HG03025 (cell line): ENCODE measurements around the gene ITFG1.
"Not testable (repeated sequence)": the region's sequence is repeated elsewhere in the genome, so short reads cannot be mapped to it uniquely, and the experiment has no call there.

Experiments used
- ATAC-seq: cut with Tn5 transposase; IDR thresholded peaks from one replicate; pipeline ENCODE4 v1.9.1; 2021; ENCODE audit warnings: mild to moderate bottlenecking, moderate library complexity; ENCODE audit not compliant: unreplicated experiment, low FRiP score

Gene ITFG1

DNA sequence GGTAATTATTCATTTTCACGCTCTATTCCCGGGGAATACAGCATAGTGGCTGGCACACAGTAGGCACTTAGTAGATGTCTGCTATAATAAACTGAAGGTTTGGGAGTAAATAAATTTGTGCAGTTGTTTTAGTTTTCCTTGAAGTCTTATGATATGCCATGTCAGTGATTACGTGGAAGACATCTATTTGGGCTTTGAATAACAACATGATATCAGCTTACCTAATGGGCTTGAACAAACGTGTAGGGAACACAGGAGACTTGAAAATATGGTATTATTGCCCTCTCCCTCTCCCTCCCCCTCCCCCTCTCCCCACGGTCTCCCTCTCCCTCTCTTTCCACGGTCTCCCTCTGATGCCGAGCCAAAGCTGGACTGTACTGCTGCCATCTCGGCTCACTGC, 280.8 kb downstream of the ITFG1 start:
- no peak for ATAC-seq

DNA sequence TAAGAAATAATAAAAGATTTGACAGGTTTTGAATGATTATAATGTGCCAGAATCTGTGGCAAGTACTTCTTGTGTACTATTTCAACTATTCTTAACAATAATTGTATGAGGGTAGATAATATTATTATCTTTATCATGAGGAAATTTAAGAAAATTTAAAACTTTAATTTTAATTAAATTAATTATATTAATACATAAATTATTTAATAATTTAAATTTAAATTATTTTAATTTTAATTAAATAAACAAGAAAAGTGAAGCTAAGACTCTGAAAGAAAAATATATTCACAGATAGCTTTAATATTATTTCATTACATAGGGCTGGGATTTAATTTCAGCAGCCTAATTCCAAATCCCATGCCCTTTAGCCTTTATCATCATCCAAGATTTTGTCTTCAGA, 285.7 kb downstream of the ITFG1 start:
- no peak for ATAC-seq

- no peak for ATAC-seq
These were observed 298.0 kb downstream of the ITFG1 start for GRCh38 chr16:47162670-47163420.

DNA sequence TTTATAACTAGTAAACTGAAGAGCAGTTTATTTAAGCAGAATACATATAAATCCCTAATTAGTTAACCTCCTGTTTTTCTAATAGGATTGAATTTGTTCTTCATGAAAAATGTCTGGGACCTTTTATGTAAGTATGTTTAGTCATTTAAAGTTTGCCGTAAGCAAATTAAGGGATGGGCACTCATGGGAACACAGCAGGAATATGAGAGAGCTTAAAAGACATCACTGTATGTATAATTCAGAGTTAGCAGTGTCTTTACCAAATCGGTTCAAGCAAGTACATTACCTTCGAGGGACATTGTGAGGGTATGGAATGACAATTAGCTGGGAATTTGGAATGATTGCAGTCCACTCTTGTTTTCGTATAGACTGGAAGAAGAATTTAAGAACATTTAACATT, 299.4 kb downstream of the ITFG1 start:
- no peak for ATAC-seq

GRCh38 chr16:47160422-47160821, 300.4 kb downstream of the ITFG1 start:
- ATAC-seq: no peak

- no peak for ATAC-seq
These were observed 301.9 kb downstream of the ITFG1 start for GRCh38 chr16:47158992-47159391.

DNA sequence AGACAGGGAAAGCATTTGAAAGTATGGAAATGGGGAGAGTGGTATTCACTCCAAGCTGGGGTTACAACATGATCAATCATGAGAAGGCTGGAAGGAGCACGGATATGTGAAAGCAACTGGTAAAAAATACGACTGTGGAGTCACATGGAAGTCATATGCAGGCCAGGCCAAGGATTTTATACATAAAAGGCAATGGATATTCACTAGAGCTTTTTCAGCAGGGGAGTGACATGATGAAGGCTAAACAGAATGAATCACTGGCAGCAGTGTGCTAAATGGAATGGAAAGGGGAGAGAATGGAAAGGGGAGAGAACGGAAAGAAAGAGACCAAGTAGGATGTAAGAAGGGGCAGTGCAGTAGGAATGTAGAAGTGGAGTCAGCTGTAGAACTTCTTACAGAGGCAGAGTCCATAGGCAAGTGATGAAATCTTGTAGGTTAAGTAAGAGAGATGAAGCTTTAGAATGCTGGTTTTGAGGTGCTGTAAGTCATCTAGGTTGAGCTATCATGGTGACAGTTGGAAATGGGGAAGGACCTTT, 304.1 kb downstream of the ITFG1 start:
- no peak for ATAC-seq

GRCh38 chr16:47152501-47152900, 308.4 kb downstream of the ITFG1 start:
- not testable (repeated sequence) for ATAC-seq

DNA sequence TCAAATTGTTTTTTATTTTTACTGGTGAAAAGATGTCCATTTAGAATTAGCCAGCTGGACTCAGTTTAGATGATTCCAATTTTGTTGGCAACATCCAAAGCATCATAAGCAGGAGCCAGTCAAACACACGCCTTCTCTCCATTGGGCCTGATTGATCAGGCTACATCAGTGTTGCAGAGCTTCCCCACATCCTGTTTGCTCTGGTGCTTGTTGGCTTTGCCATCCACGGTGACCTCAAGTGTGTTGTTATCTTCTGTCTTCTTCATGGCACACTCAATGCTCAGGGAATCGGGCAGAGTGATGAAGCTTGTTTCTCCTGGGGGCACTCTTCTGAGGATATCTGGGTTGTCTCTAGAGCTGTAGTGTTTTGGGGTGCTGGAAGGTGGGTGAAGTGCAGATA, 310.8 kb downstream of the ITFG1 start:
- ATAC-seq: no peak

DNA sequence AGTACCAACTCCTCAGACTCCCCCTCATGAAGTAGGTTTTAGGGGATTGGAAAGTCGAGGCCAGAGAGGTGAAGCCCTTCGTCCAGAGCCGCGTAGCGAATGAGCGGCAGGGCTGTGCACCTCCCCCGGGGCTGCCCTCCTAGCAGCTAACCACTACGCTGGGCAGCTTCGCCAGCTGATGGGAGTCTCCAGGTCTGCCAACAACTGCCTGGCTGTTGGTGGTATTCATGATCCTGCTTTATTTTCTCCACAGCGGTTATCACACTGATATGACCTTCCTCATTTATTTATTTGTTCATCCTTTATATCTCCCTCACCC, 316.3 kb downstream of the ITFG1 start:
- no peak for ATAC-seq

GRCh38 chr16:47143677-47144558, 316.9 kb downstream of the ITFG1 start, which contains the start of gene NETO2:
NETO2 (minus strand) TSS chr16:47143945; CDS start chr16:47143612, 333 bp downstream.
- peak; percentile 56 for ATAC-seq

DNA sequence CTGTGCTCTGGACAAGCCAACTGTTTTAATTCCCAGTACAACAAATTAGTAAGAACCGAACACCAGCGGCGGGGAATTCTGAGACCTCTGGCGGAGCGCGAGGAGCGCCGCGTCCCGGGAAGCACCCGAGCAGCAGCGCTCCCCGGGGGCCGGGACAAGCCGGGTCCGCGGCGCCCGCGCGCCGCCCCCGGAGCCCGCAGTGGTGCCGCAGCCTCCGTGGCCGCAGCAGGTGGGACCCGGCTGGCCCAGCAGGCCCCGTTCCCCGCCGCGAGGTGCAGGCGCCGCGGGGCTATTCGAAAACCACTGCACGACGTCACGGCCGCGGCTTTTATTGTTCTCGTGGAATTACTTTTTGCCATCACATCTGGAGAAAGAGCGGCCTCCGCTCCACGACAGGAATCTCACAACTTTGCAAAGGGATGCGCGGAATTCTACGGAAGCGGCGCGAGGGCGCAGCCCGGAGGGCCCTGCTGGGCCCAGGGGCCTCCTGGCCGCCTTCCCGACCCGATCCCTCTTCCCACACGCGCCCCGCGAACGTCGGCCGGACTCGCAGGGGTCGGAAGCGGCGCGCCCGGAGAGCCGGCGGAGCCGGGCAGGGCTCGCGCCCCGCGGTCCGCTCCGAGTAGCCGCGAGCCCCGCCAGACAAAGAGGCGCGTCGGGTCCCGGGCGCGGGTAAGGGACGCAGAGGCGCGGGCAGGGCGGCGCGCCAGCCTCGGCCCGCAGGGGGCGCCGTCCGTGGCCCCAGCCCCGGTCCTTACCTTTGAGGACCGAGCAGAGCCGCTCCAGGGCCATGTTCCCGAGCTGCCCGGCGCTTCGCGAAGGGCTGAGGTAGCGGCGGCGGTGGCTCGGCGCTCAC, 317.8 kb downstream of the ITFG1 start:
- ATAC-seq: peak; percentile 64

DNA sequence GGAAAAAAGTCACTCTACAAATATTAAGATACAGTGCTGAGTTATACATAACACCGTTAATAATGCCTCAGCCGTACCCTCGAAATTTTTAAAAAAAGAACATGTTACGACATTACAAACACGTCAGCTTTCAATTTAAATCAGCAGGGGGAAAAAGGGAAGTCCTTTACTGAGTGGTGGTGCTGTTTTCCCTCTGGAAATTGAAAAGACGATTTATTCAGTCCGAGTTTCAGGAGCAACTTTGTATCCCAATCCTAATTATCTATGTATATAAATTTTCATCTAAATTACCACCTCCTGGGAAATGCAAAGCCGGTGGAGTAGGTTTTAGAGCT, 318.4 kb downstream of the ITFG1 start:
- ATAC-seq: no peak

GRCh38 chr16:47141773-47142485, 318.9 kb downstream of the ITFG1 start:
- peak; percentile 37 for ATAC-seq

- no peak for ATAC-seq
These were observed 320.2 kb downstream of the ITFG1 start for GRCh38 chr16:47140686-47141085.

- no peak for ATAC-seq
These were observed 321.2 kb downstream of the ITFG1 start for GRCh38 chr16:47139561-47140185.

DNA sequence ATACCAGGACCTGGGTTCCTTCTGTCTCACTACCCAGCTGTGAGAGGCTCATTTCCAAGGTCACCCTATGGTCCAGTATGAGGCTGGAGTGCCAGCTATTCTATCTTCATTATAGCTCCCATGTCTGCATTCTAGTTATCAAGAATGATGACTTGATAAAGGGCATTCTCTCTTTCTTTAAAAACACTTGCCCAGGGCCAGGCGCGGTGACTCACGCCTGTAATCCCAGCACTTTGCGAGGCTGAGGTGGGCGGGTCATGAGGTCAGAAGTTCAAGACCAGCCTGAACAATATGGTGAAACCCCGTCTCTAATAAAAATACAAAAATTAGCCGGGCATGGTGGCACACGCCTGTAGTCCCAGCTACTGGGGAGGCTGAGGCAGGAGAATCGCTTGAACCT, 322.9 kb downstream of the ITFG1 start:
- not testable (repeated sequence) for ATAC-seq

DNA sequence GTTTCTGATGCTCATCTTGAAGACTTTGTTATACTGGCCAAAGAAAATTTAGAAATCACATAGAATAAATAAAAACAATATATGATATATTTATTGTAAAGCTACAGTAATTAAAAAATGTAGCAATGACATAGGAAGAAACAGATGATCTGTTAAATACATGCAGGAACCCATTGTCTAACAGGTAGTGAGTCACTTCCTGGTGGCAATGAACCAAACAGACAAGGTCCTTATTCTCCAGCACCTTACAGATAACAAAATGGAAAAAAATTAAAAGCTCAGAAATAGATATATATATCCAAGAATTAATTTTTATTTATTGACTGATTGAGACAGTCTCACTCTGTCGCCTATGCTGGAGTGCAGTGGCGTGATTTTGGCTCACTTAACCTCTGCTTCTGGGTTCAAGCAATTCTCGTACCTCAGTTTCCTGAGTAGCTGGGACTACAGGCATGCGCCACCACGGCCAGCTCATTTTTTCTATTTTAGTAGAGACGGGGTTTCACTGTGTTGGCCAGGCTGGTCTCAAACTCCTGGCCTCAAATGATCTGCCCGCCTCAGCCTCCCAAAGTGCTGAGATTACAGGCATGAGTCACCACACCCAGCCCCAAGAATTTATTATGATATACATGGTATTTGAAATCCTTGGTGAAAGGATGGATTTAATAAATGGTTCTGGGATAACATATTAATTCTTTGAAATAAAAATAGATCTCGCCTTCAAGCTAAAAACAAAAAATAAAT, 324.6 kb downstream of the ITFG1 start:
- no peak for ATAC-seq

GRCh38 chr16:47134550-47134949, 326.3 kb downstream of the ITFG1 start:
- ATAC-seq: no peak
